ENCODE data around the gene LRPAP1. TPM values are rescaled to one million over a fixed set of nuclear protein-coding genes. Genes with fewer than 3 reads are reported as not detected.
"Not testable (repeated sequence)": the region's sequence is repeated elsewhere in the genome, so short reads cannot be mapped to it uniquely, and the experiment has no call there.

Gene LRPAP1
- total RNA-seq, 3 donors from 2014 or later, result 104 to 204 (median 111) TPM

DNA sequence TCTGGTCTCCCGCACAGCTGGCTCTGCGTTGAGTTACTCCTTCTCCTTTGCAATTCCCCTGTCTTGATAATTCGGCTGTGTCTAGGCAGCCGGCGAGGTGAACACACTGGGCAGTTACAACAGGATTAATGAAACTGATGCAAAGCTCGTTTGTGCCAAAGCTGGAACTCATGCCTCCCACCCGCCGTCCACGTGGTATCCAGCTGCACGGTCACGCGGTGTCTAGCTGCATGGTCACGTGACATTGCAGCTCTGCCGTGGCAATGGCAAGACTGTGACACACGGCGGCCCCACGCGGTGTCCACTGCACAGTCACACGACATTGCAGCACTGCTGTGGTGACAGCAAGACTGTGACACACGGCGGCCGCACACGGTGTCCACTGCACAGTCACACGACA lies 31.2 kb upstream of the LRPAP1 start:
- TF ChIP-seq POLR2AphosphoS5 (IDR thresholded peaks at IDR 0.05) (no peak), POLR2A (IDR thresholded peaks at IDR 0.05) (no peak)
- TF ChIP-seq, protein P1, sequence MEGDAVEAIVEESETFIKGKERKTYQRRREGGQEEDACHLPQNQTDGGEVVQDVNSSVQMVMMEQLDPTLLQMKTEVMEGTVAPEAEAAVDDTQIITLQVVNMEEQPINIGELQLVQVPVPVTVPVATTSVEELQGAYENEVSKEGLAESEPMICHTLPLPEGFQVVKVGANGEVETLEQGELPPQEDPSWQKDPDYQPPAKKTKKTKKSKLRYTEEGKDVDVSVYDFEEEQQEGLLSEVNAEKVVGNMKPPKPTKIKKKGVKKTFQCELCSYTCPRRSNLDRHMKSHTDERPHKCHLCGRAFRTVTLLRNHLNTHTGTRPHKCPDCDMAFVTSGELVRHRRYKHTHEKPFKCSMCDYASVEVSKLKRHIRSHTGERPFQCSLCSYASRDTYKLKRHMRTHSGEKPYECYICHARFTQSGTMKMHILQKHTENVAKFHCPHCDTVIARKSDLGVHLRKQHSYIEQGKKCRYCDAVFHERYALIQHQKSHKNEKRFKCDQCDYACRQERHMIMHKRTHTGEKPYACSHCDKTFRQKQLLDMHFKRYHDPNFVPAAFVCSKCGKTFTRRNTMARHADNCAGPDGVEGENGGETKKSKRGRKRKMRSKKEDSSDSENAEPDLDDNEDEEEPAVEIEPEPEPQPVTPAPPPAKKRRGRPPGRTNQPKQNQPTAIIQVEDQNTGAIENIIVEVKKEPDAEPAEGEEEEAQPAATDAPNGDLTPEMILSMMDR (IDR thresholded peaks at IDR 0.05), result no peak
- H3K4me3 ChIP-seq, result no peak overlapping the region
- H3K9me3 ChIP-seq, result no peaks in the 10 kb centered on the region
- H3K36me3 ChIP-seq, result no peaks in the 10 kb centered on the region
- H3K27ac ChIP-seq, result no peak overlapping the region
- H3K27me3 ChIP-seq, result no peaks in the 10 kb centered on the region
- no peaks in the 10 kb centered on the region for H3K4me1 ChIP-seq
- intact Hi-C loops (cut with DNase I; ENCODE audit: low total_unique reads), result no loop called here
- no peak for DNase-seq (ENCODE audit: low spot score in 2 of 2)

DNA sequence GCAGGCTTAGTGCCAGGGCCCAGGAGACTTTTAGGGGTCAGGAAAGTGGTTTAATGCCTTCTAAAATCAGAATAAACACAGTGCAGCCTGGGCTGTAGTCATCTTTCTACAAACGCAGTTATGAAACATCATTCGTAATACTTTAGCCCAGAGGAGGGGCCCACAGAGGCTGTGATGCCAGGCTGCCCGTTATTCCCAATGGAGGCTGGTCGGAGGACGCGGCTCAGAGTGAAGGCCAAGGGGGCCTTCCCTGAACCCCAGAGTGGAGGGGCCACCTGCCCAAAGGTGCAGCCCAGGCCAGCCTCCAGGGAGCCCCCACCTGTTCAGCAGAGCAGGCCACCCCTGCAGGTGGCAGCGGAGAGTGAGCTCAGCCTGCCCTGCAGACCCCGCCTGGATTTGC lies 29.9 kb upstream of the LRPAP1 start:
- H3K4me3 ChIP-seq; H3K4me1 ChIP-seq; H3K36me3 ChIP-seq; intact Hi-C loops (cut with DNase I; ENCODE audit: low total_unique reads); H3K27ac ChIP-seq; H3K27me3 ChIP-seq; H3K9me3 ChIP-seq; DNase-seq (ENCODE audit: low spot score in 2 of 2): not testable (repeated sequence)

DNA sequence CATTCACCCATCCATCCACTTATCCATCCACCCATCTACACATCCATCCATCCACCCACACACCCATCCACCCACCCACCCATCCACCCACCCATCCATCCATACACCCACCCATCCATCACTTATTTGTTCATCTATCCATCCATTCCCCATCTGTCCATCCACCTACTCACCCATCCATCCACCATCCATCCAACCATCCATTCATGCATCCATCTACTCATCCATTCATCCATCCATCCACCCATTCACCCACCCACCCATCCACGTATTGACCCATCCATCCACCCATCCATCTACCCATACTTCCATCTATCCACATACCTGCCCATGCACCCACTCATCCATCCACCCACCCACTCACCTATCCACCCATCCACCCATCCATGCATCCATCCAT lies 28.2 kb upstream of the LRPAP1 start:
- intact Hi-C loops (cut with DNase I; ENCODE audit: low total_unique reads); H3K4me1 ChIP-seq; H3K4me3 ChIP-seq; H3K36me3 ChIP-seq; H3K27ac ChIP-seq; H3K27me3 ChIP-seq; H3K9me3 ChIP-seq; DNase-seq (ENCODE audit: low spot score in 2 of 2): not testable (repeated sequence)

DNA sequence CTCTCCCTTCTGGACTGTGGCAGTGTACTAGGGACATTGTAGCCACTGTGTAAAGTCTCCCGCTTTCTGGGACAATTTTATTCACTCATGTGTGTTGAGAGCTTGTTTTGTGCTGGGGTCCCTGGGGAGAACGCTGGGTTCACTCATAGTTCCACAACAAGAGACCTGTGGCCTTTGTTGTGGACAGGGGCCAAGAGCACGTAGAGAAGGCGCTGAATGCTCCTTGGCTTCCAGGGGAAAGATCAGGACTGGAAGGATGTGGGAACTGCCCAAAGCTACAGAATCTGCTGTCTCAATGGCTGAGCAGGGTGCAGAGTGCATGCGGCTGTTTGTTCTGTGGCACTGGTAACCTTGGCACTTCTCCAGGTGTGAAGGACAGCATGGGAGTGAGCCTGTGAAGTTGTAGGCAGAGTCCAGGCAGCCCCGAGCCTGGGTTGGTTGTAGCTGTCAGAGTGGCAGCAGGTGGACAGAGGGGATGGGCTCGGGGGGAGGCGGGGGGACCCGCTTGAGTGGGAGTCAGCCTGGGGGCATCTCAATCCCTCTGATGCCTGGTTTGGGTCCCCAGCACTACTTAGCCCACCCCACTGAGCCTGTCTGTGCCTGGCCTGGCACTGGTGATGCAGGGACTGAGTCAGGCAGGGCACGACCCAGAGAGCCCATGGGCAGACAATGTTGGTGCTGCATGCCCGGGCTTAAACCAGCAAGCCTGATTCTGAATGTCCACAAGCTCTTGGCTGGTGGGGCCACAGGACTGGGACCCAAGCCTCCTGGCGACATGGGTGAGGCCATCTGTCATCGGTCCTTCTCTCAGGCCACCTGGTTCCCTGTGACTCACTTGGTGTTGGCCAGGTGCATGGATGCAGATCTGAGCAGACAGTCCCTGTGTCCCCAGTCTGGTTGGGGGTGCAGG lies 27.4 kb upstream of the LRPAP1 start:
- H3K4me1 ChIP-seq; H3K36me3 ChIP-seq; H3K4me3 ChIP-seq; H3K27ac ChIP-seq; H3K27me3 ChIP-seq; H3K9me3 ChIP-seq; DNase-seq (ENCODE audit: low spot score in 2 of 2); intact Hi-C loops (cut with DNase I; ENCODE audit: low total_unique reads): not testable (repeated sequence)

DNA sequence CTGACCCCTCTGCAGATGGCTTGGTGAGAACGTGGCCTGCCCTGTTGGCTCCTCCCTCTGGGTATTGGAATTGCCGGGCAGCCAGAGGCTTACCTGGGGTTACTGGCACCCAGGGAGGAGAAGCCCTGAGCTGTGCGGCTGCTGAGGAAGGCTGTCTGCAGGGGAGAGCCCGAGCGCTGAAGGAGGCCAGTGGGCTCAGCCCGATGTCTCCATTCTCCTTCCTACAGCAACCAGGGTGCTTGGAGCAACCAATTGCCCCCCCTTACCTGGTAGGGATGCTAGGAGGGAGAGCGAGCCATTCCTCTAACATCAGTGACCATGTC lies 26.3 kb upstream of the LRPAP1 start:
- intact Hi-C loops (cut with DNase I; ENCODE audit: low total_unique reads); H3K27me3 ChIP-seq; H3K36me3 ChIP-seq; H3K27ac ChIP-seq; H3K4me1 ChIP-seq; H3K9me3 ChIP-seq; DNase-seq (ENCODE audit: low spot score in 2 of 2); H3K4me3 ChIP-seq: not testable (repeated sequence)

DNA sequence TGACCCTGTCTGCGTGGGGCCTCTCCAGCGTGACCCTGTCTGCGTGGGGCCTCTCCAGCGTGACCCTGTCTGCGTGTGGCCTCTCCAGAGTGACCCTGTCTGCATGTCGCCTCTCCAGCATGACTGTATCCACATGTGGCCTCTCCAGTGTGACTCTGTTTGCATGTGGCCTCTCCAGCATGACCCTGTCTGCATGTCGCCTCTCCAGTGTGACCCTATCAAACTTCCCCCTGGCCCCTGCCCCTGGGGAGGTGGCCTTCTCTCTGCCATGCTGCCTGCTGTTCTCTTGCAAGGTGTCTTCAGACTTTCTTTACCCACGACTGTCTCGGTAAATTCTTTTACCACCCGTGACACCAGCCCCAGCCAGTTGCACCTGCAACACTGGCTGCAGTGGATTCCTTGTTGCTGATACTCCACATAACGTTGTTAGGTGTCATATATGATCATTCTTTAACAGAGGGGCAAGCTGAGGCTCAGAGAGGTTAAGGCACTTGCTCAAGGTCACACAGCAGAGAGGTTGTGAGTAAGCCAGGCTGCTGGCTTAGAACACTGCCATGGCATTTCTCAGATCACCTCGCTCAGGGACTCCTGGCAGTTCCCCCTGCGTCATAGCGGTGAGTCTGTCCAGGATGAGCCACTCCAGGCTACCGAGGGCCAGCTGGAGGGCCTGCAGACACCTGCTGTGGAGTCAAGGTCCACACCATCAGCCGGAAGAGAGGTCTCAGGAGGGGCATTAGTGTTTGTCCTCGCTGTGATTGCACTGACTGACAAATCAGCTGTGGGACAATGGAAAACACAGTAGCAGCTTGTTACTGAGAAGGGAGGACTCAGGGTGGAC lies 25.7 kb upstream of the LRPAP1 start:
- H3K4me1 ChIP-seq; H3K4me3 ChIP-seq; DNase-seq (ENCODE audit: low spot score in 2 of 2); H3K36me3 ChIP-seq; H3K27ac ChIP-seq; intact Hi-C loops (cut with DNase I; ENCODE audit: low total_unique reads); H3K27me3 ChIP-seq; H3K9me3 ChIP-seq: not testable (repeated sequence)

DNA sequence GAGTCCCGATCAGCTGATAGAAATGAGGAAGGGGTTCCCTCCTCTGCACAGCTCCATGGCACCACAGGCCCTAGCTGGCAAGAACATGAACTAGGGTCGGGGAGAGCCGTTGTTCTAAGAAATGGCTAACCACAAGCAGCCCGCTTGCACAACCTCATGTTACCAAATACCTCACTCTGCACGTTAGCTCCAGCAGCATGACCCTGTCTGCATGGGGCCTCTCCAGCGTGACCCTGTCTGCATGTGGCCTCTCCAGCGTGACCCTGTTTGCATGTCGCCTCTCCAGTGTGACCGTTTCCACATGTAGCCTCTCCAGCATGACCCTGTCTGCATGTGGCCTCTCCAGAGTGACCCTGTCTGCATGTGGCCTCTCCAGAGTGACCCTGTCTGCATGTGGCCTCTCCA lies 24.9 kb upstream of the LRPAP1 start:
- intact Hi-C loops (cut with DNase I; ENCODE audit: low total_unique reads); H3K36me3 ChIP-seq; H3K27me3 ChIP-seq; DNase-seq (ENCODE audit: low spot score in 2 of 2); H3K4me3 ChIP-seq; H3K9me3 ChIP-seq; H3K27ac ChIP-seq; H3K4me1 ChIP-seq: not testable (repeated sequence)

DNA sequence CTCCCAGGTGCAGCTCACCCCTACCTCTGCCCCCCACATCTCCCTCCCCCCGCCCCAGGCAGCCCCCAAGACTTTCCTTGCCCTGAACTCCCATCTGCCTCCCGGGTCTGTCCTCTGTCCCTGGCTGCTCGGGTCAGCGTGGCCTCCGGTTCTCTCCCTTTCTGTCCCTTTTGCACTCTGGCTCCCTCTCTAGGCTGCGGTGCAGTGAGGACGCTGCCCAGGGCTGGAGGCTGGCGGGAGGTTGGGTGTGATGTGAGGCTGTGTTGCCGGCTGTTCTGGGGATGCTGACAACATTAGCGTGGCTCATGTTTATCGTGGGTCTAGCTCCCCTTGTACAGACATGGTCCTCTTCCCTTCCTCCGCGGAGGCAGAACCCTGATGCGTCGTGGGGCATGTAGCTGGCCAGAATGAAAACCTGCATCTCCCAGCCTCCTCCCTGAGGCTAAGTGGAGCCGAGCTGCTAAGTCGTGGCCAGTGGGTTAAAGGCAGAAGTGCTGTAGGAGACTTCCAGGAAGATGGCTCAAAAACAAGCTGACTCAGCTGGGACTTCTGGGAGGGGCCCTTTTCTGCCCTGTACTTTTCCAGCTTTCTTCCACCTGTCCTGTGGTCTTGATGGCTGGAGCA lies 24.1 kb upstream of the LRPAP1 start:
- intact Hi-C loops (cut with DNase I; ENCODE audit: low total_unique reads); H3K27me3 ChIP-seq; H3K9me3 ChIP-seq; DNase-seq (ENCODE audit: low spot score in 2 of 2); H3K4me3 ChIP-seq; H3K4me1 ChIP-seq; H3K27ac ChIP-seq; H3K36me3 ChIP-seq: not testable (repeated sequence)

DNA sequence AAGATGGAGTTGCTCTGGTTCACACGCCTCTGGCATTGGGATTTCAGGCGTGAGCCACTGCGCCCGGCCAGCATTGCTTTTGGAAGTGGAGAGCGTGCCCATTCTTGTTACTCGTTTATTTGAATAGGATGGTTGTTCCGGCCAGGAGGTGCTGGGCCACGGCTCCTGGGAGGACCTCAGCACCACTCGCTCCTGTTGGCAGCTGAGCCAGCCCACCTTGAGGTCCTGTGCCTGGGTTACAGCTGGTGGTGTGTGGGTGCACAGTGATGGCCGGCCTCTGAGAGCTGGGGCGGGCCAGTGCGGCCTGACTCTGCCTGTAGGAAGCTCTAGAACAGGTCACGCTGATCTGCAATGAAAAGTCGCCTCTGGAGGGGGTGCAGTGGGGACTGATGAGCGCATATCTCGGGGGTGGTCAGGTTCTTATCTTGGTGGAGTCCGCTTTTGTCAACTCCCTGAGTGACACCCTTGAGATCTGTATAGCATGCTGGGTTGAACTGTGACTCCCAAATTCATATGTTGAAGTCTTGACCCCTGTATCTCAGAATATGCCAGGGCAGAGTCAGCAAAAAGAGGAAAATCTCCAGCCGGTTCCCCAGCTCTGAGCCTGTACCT lies 23.3 kb upstream of the LRPAP1 start:
- H3K9me3 ChIP-seq; H3K4me1 ChIP-seq; H3K36me3 ChIP-seq; DNase-seq (ENCODE audit: low spot score in 2 of 2); H3K4me3 ChIP-seq; H3K27ac ChIP-seq; intact Hi-C loops (cut with DNase I; ENCODE audit: low total_unique reads); H3K27me3 ChIP-seq: not testable (repeated sequence)

DNA sequence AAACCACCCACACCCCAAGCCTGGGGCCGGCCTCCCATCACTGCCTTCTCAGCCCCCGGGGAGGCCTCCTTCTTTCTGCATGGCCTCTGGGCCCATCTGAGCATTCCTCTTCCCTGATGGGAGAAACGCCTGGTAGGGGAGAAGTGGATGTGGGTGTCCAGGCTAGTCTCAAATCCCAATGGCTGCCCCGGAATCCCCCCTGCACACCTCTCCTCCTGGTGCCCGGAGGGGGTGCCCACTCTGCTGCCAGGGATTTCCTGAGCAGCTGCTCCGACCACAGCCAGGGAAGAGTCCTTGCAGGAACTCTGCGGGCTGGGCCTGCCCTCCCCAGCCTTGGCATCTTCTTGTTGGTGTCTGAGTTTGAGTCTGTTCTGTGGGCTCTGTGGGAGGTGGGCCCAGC lies 19.1 kb upstream of the LRPAP1 start:
- intact Hi-C loops (cut with DNase I; ENCODE audit: low total_unique reads); H3K27me3 ChIP-seq; H3K9me3 ChIP-seq; H3K4me3 ChIP-seq; DNase-seq (ENCODE audit: low spot score in 2 of 2); H3K36me3 ChIP-seq; H3K4me1 ChIP-seq; H3K27ac ChIP-seq: not testable (repeated sequence)

DNA sequence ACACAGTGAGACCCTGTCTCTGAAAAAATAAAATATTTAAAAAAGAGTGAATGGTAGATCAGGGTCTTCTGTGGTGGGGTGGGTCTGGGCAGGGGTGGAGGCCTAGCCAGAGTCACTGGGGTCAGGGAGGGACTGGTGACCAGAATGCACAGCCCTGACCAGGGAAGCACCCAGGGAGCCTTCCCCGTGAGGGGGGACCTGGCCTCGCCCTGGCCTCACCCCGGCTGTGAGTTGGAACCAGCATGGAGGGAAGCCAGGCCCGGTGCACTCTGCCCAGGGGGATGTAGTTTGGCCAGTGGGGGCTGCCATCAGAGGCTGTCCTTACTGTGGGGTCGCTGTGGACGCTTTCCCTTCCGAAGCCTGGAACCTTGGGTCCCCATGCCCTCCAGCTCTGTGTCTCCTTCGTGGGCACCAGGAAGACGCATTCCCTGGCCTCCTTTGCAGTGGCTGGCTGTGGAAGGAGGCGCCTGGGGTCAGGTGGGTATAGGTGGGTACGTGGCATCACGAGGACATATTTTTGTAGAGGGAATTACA lies 18.6 kb upstream of the LRPAP1 start:
- H3K27me3 ChIP-seq; H3K36me3 ChIP-seq; H3K4me3 ChIP-seq; DNase-seq (ENCODE audit: low spot score in 2 of 2); H3K4me1 ChIP-seq; intact Hi-C loops (cut with DNase I; ENCODE audit: low total_unique reads); H3K27ac ChIP-seq; H3K9me3 ChIP-seq: not testable (repeated sequence)
